Measurements from ENCODE around the gene SBF1. TPM values are rescaled to one million over a fixed set of nuclear protein-coding genes. Genes with fewer than 3 reads are reported as not detected.
A peak's percentile ranks its signal among the peaks of the same experiment; 100 is the strongest.

The SBF1 gene
- total RNA-seq, 2 experiments from 2014 or later, result 211 to 221 TPM

DNA sequence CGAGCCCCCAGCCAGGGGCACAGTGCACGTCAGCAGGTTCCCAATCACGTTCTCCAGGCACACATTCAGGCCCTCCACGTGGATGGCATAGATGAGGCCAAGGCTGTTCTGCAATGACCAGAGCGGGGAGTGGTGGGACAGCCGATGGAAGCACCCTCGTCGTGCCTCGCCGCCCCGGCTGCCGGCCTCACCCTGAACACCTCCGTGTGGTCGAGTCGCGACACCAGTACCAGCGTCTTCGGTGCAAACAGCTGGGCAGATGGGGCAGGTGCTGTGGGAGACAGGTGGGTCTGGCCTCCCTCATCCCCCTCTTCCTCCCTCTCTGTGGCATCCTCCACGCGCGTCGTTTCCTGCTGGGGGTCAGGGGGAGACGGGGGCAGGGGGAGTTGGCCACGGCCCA, 7.5 kb downstream of the SBF1 start:
- no peaks in the 10 kb centered on the region for H3K27me3 Mint-ChIP-seq
- H3K4me1 Mint-ChIP-seq, result peaks cover 39% of the 10 kb centered on the region
- no peak for ATAC-seq (ENCODE audit: low read depth)
- H3K4me3 Mint-ChIP-seq, result peak overlapping the region; percentile 53
- H3K27ac Mint-ChIP-seq, result peak overlapping the region; percentile 56
- peaks cover 18% of the 10 kb centered on the region for H3K36me3 Mint-ChIP-seq
- POLR2A ChIA-PET, result interaction anchor here (1.0 to 3.7 kb wide), 3 partner anchors 58 to 161 kb away, joined by 4 to 21 read pairs (median 8); partner anchors contain the start of genes ARSA and SCO2
- DNase-seq, result no peak
- H3K9me3 Mint-ChIP-seq, result no peaks in the 10 kb centered on the region

DNA sequence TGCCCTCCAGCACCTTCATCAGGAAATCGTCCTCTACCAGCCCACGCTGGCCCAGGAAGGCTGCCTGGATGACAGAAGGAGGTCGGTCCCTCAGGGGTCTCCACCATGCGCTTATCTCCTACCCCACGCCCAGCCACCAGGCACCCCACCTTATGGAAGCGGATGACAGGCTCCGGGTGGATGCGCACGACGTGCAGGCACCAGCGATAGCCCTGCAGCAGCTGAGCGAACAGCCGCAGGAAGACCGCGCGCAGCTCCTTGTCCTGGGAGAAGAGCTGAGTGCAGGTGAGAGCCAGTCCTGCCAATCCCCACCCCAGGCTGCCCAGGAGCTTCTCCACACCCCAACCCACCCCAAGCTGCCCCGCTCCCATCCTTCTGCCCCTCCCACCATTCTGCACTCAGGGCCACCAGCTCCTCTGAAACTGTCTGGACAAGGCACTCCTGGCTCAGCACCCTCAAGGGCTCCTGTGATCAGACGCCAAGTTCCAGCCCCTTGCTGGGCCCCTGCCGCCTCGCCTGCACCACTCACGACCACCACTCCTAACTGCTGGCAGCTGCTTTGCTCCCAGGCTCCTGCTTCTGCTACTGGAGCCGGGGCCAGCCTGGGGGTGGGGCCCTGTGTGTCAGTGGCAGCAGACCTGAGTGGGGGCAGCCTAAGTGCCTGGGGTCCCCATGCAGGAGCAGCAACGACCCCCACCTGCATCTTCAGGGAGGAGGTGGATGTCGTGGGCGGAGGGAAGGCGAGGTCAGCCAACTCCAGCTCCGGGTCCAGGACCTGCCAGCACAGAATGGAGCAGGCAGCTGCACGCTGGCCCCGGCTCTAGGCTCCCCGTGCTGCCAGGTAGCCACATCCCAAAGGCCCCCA, 9.5 kb downstream of the SBF1 start:
- peaks cover 18% of the 10 kb centered on the region for H3K36me3 Mint-ChIP-seq

DNA sequence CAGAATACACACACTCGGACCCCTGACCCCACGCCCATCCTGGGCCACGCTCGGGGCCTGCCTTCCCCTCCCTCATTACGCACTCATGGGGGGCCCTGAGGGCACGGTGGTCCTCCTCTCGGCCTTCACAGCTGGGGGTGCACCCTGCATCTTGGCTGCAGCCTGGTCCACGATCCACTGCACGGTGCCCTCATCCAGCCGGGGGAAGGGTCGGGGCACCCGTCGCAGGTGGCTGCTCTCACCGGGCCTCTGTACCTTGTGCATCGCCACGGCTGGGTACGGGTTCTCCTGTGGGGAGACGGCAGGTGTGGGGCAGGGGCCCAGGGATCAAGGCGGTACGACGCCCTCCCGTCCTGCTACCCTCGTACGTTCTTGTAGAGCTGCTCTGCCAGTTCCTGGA, 10.4 kb downstream of the SBF1 start:
- H3K4me1 Mint-ChIP-seq, result peaks cover 16% of the 10 kb centered on the region
- H3K9me3 Mint-ChIP-seq, result no peaks in the 10 kb centered on the region
- DNase-seq (no peak), ATAC-seq (ENCODE audit: low read depth) (no peak)
- no peak overlapping the region for H3K27ac Mint-ChIP-seq
- peaks cover 18% of the 10 kb centered on the region for H3K36me3 Mint-ChIP-seq
- H3K4me3 Mint-ChIP-seq, result no peak overlapping the region
- H3K27me3 Mint-ChIP-seq, result no peaks in the 10 kb centered on the region
- POLR2A ChIA-PET, result interaction anchor here (1.6 to 2.0 kb wide), 2 partner anchors 9 to 61 kb away, joined by 4 read pairs; partner anchors contain the start of gene SCO2

More for the DNA sequence above, 9.5 kb downstream of the SBF1 start:
- Mint-ChIP-seq H3K4me1 (peaks cover 19% of the 10 kb centered on the region), H3K9me3 (no peaks in the 10 kb centered on the region), H3K27ac (no peak overlapping the region), H3K27me3 (no peaks in the 10 kb centered on the region), H3K4me3 (no peak overlapping the region)
- ATAC-seq (ENCODE audit: low read depth) (no peak), DNase-seq (no peak)
- POLR2A ChIA-PET, result interaction anchor here (0.6 to 2.0 kb wide), 3 partner anchors 8 to 65 kb away, joined by 3 to 4 read pairs (median 4); partner anchors contain the start of genes SCO2 and TYMP

DNA sequence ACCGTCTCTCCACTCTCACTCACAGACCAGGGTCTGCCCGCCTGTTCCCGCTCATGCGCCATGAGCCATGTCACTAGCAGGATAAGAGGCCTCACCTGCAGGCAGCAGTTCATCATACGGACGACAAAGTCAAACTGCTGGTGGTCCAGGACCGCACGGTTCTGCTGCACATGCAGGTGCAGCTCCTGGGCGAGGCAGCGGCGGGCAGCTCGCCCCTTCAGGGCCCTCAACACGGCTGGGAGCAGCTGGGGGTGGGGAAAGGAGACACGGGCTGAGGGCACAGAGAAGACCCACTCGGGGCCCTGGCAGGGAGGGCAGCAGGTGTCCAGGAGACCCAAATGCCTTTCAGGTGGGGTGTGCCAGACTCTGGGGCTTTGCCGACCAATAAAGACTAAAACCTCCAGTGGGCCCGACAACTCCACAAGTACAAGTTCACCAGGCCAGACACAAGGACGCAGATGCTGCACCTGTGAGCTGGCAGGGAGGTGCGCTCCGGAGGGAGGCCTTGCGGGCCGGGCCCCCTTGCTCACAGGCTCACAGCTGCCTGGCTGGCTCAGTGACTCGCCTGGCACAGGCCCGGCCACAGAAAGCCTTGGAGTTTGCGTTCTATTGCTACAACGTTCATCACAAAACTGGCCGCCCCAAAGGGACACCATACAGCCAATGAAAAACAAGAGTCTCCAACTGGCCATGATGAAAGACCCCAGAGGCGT, 11.5 kb downstream of the SBF1 start:
- H3K27me3 Mint-ChIP-seq, result no peaks in the 10 kb centered on the region
- peaks cover 9% of the 10 kb centered on the region for H3K4me1 Mint-ChIP-seq
- no peak for DNase-seq
- ATAC-seq (ENCODE audit: low read depth), result no peak
- POLR2A ChIA-PET, result interaction anchor here (1.0 kb wide), 1 partner anchor 18 kb away, joined by 3 read pairs; no protein-coding TSS in a partner anchor
- no peak overlapping the region for H3K27ac Mint-ChIP-seq
- H3K9me3 Mint-ChIP-seq, result no peaks in the 10 kb centered on the region
- H3K36me3 Mint-ChIP-seq, result peaks cover 19% of the 10 kb centered on the region
- no peak overlapping the region for H3K4me3 Mint-ChIP-seq

DNA sequence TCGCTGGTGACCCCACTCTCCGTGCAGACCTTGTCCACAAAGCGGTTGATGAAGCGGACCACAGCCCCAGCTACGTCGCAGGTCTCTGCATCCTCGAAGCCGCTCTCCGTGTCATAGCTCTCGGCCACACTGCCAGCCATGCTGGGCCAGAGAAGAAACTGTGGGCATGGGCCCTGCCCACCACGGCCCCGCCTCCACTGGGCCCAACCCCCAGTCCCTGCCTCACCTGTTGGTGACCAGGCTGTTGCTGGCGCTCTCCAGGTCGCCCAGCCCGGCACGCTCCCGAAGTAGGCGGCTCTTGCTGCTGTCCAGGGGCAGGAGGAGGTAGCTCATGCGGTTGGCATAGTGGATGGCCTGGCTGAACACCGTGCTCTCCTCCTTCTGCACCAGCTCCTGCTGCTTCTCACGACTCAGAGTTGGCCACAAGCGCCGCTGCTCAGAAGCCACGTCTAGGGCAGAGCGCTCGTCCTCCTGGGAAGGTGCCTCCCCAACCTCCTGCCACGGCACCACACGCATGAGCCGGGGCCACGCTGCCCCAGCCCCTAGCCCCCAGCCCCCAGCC, 12.8 kb downstream of the SBF1 start:
- Mint-ChIP-seq H3K4me3 (no peak overlapping the region), H3K36me3 (peaks cover 20% of the 10 kb centered on the region), H3K4me1 (peaks cover 7% of the 10 kb centered on the region), H3K9me3 (no peaks in the 10 kb centered on the region), H3K27ac (no peak overlapping the region), H3K27me3 (no peaks in the 10 kb centered on the region)
- ATAC-seq (ENCODE audit: low read depth) (no peak), DNase-seq (no peak)
- POLR2A ChIA-PET, result no interaction called here

DNA sequence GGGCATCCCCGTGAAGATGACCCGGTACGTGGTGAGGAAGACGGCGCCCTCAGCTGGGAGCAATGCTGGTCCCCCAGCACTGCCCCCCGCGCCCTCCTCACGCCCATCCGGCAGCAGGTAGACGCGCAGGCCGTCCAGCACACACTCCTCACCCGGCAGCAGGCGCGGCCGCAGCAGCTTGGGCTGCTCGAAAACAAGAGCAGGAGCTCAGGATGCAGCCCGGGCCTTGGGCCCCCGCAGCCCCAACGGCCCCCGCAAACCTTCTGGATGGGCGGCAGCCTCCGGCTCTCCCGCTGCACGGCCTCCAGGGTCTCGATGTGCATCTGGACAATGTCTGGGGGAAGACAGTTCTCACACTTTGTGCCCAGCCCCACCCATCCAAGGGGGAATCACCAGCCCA, 13.3 kb downstream of the SBF1 start:
- H3K36me3 Mint-ChIP-seq, result peaks cover 15% of the 10 kb centered on the region
- H3K4me1 Mint-ChIP-seq, result peaks cover 2% of the 10 kb centered on the region
- H3K27ac Mint-ChIP-seq, result no peak overlapping the region
- H3K4me3 Mint-ChIP-seq, result no peak overlapping the region
- ATAC-seq (ENCODE audit: low read depth) (no peak), DNase-seq (no peak)
- H3K27me3 Mint-ChIP-seq, result no peaks in the 10 kb centered on the region
- POLR2A ChIA-PET, result no interaction called here
- no peaks in the 10 kb centered on the region for H3K9me3 Mint-ChIP-seq

DNA sequence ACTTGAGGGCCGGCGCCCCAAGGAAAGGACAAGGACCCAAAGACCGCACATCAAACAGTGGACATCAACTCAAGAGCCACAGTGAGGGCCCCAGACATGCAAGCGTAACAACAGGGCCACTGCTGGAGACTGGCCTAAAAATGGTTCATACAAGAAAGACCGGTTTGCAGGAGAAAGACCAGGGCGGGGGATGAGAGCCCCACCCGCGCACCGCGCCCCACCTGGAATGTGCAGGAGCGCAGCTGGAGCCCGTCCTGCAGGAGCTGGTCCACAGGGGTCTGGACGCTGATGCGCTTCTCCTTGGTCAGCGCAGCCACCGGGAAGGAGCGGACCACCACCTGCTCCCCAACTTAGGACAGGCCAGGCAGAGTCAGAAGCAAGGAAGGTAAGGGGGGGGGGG, 13.9 kb downstream of the SBF1 start:
- Mint-ChIP-seq H3K9me3 (no peaks in the 10 kb centered on the region), H3K36me3 (peaks cover 11% of the 10 kb centered on the region), H3K27ac (no peak overlapping the region), H3K4me1 (no peaks in the 10 kb centered on the region), H3K27me3 (no peaks in the 10 kb centered on the region), H3K4me3 (no peak overlapping the region)
- ATAC-seq (ENCODE audit: low read depth), result no peak
- POLR2A ChIA-PET, result no interaction called here
- no peak for DNase-seq

DNA sequence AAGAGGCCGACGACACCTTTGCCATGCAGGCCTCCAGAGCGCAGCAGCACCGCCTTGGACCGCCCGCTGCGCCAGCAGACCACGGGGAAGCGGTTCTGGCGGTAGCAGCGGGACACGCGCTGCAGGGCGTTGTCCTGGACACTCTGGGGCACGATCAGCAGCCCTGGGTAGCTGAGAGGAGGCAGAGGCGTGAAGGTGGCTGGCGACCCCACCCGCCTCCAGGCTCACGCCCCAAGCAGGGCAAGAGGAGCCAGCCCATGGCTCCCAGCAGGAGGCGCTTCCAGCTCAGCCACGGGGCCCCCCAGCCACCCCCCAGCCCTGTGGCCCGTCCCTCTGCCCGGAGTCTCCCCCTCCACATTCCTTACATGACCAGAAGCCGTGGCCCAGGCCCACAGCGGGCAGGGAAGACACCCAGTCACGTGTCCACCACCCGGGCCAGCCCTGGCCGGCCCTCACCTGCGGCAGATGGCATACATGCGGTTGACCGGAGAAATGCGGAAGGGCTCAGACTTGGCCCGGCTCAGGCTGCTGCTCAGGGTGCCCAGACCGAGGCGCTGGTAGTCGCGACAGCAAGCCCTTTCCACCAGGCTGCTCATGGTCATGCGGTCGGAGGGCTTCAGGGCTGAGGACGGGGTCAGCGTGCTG, 15.2 kb downstream of the SBF1 start:
- Mint-ChIP-seq H3K36me3 (peaks cover 13% of the 10 kb centered on the region), H3K27me3 (no peaks in the 10 kb centered on the region), H3K4me3 (no peak overlapping the region), H3K4me1 (no peaks in the 10 kb centered on the region), H3K9me3 (no peaks in the 10 kb centered on the region), H3K27ac (no peak overlapping the region)
- POLR2A ChIA-PET, result no interaction called here
- DNase-seq (no peak), ATAC-seq (ENCODE audit: low read depth) (no peak)

DNA sequence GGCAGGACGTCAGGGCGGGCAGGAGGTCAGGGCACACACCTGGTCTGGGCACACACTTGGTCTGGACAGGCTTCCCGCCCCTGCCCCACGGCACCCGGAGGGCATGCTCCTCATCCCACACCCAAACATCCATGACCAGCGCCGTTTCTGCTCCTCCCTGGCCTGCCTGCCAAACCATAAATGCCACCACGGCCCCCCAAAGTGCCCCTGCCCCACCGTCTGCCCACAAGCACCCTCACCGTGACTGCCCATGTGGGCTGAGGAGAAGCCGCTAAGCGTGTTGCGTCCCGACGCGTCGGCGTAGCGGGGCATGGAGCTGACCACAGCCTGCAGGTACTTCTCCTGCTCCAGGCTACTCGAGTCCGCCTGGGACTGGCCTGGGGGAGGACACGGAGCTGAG, 15.8 kb downstream of the SBF1 start:
- ATAC-seq (ENCODE audit: low read depth) (no peak), DNase-seq (no peak)
- Mint-ChIP-seq H3K9me3 (no peaks in the 10 kb centered on the region), H3K27me3 (no peaks in the 10 kb centered on the region), H3K4me1 (no peaks in the 10 kb centered on the region), H3K36me3 (peaks cover 10% of the 10 kb centered on the region), H3K27ac (no peak overlapping the region), H3K4me3 (no peak overlapping the region)
- POLR2A ChIA-PET, result no interaction called here

DNA sequence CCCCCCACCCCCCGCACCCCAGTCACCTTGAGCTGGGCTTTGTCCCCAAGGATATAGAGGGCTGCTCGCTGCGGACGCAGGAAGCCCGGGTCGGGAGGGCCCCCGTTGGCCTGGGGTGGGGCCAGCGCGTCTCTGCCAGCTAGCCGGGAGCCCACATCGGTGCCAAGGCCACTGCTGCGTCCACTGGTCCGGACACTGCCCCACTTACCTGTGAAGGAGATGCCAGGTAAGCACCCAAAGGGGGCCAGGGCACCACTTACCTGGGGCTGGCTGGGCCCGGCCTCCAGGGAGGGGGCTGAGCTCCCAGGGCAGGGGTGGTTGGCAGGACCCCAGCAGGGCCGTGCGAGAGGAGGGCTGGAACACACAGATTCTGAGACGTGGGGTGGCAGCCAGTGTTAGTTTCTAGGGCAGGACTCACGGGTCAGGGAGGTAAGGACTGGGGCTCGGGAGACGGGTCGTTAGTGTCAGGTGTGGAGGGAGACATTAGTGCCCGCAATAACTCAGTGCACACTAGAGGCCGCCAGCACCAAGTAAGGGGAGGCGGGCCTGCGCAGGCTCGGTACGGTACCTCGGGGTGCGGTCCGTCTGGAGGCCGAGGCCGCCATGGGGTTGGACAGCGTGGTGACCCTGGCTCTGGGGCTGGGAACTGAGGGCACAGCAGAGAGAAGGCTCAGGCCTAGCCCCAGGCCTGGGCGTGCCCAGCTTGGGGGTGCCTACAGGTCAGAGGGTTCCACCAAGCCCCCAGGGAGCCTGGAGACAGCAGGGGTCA, 18.2 kb downstream of the SBF1 start:
- H3K4me3 Mint-ChIP-seq, result no peak overlapping the region
- ATAC-seq (ENCODE audit: low read depth) (peak; percentile 41), DNase-seq (no peak)
- no peaks in the 10 kb centered on the region for H3K27me3 Mint-ChIP-seq
- peak overlapping the region; percentile 45 for H3K27ac Mint-ChIP-seq
- H3K36me3 Mint-ChIP-seq, result peaks cover 6% of the 10 kb centered on the region
- POLR2A ChIA-PET, result interaction anchor here (0.5 to 2.5 kb wide), 4 partner anchors 12 to 36 kb away, joined by 3 to 13 read pairs (median 4); no protein-coding TSS in a partner anchor
- H3K4me1 Mint-ChIP-seq, result peaks cover 1% of the 10 kb centered on the region
- no peaks in the 10 kb centered on the region for H3K9me3 Mint-ChIP-seq

DNA sequence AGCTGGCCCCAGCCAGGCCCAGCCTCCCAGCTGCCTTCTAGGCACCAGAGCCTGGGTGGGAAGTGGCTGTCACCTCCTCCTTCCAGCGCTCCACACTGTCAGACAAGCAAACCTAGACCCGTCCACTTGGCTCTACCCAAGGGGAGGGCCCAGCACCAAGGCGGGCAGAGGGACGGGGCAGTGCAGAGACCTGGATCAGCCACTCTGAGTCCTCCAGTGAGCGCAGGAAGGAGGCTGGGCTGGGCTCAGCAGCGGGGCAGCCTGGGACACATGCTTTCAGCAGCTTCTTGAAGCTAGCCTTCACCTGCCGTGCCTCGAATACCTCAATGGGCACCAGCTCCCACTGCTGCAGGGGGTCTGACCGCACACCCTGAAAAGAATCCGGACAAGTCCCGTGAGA, 18.8 kb downstream of the SBF1 start:
- DNase-seq (no peak), ATAC-seq (ENCODE audit: low read depth) (no peak)
- H3K4me1 Mint-ChIP-seq, result peaks cover 1% of the 10 kb centered on the region
- H3K27ac Mint-ChIP-seq, result no peak overlapping the region
- POLR2A ChIA-PET, result interaction anchor here (1.1 to 2.5 kb wide), 2 partner anchors 13 to 29 kb away, joined by 3 to 13 read pairs; no protein-coding TSS in a partner anchor
- H3K9me3 Mint-ChIP-seq, result no peaks in the 10 kb centered on the region
- no peaks in the 10 kb centered on the region for H3K27me3 Mint-ChIP-seq
- no peak overlapping the region for H3K4me3 Mint-ChIP-seq
- peaks cover 6% of the 10 kb centered on the region for H3K36me3 Mint-ChIP-seq

DNA sequence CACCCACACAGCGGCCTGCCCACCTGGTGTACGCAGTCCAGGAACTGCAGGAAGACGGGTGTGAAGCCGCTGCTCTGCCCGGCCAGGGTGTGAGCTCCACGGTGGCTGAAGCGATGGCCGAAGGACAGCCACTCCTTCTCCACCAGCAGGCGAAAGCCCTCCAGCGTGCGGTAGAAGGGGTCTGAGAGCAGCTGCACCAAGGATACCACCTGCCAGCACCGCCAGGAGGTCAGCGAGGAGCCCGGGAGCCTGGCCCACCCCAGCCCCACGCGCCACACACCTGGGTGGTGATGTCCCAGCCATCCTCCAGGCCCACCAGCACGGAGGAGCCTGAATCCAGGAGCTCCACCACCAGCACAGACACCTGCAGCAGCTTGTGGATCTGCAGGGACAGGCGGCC, 19.6 kb downstream of the SBF1 start:
- ATAC-seq (ENCODE audit: low read depth) (no peak), DNase-seq (no peak)
- POLR2A ChIA-PET, result interaction anchor here (0.6 to 2.5 kb wide), 2 partner anchors 14 to 72 kb away, joined by 5 to 13 read pairs; no protein-coding TSS in a partner anchor
- Mint-ChIP-seq H3K27me3 (no peaks in the 10 kb centered on the region), H3K9me3 (no peaks in the 10 kb centered on the region), H3K27ac (no peak overlapping the region), H3K4me3 (no peak overlapping the region), H3K36me3 (peaks cover 8% of the 10 kb centered on the region), H3K4me1 (peaks cover 4% of the 10 kb centered on the region)

All from activated naive CD8-positive, alpha-beta T cell treated with anti-CD3 and anti-CD28 coated beads, Interleukin-2, amount 10 ng/mL, durations not matched to agents 7 days and 5 days (primary cell).